ENCODE results near the gene CCDC110.
A peak's percentile ranks its signal among the peaks of the same experiment; 100 is the strongest.

Gene CCDC110

DNA sequence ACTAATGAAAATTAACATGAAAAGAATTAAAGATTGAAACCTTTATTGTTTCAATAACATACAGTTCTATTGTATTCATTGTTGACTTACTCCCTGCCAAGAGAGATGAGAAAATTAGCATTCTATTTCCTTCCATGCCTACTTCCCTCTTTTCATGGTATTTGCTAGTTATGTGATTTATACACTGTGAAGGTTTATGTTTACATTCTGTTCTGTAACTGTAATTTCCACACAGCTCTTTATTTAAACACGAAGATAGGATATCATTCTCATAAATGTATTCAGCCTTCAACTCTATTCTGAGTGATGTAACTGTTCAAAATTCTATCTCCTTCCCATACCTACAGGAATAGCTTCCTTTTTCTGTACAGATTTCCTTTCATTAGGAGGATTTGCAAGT lies 6.6 kb downstream of the CCDC110 start:
- Histone ChIP-seq H3K4me1 (ENCODE audit: insufficient read depth, low read length) (peaks cover 14% of the 10 kb centered on the region), H3K9ac (ENCODE audit: low read depth, low read length) (no peak overlapping the region), H3K36me3 (ENCODE audit: insufficient read depth, low read length) (no peaks in the 10 kb centered on the region), H3K9me3 (ENCODE audit: control insufficient read depth, insufficient read depth, low read length) (no peaks in the 10 kb centered on the region)

DNA sequence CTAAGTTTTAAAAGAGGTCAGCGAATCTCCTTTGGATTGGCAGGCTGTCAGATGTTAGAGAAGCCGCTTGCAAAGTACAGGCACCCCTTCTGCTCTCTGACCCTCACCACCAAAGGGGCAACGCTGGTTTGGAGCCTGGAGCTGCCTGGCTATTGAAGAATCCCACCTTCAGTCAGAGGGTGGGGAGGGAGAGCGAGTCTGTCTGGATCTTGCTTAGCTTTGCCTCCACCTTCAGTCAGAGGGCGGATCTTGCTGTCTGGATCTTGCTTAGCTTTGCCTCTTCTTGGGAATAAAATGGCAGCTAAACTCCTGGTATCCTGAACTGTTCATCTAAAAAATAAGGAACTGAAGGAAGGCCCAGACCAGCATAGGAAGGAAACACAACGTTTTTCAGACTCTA lies 7.3 kb downstream of the CCDC110 start:
- no peak overlapping the region for H3K9ac ChIP-seq (ENCODE audit: low read depth, low read length)
- no peaks in the 10 kb centered on the region for H3K9me3 ChIP-seq (ENCODE audit: control insufficient read depth, insufficient read depth, low read length)
- peaks cover 9% of the 10 kb centered on the region for H3K4me1 ChIP-seq (ENCODE audit: insufficient read depth, low read length)
- no peaks in the 10 kb centered on the region for H3K36me3 ChIP-seq (ENCODE audit: insufficient read depth, low read length)

DNA sequence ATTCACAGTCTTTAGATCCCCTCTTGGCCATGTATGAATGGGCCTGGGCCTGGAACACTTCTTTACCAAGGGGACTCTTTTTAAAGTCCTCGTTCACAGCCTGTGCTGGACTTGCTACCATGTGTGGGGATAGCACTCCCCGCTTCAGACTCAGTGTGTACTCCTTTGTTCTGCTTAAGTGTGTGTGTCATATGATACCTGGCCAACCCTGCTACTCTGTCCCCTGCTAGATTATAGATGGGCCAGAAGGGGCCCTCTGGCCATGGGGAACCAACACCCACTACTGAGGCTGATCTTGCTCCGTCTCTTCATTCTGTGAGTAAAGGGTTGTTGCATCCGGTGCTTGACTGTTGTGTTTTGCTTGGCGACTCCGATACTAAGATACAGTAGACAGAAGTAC lies 8.0 kb downstream of the CCDC110 start:
- H3K9me3 ChIP-seq (ENCODE audit: control insufficient read depth, insufficient read depth, low read length), result no peaks in the 10 kb centered on the region
- H3K9ac ChIP-seq (ENCODE audit: low read depth, low read length), result no peak overlapping the region
- H3K36me3 ChIP-seq (ENCODE audit: insufficient read depth, low read length), result no peaks in the 10 kb centered on the region
- peaks cover 9% of the 10 kb centered on the region for H3K4me1 ChIP-seq (ENCODE audit: insufficient read depth, low read length)

DNA sequence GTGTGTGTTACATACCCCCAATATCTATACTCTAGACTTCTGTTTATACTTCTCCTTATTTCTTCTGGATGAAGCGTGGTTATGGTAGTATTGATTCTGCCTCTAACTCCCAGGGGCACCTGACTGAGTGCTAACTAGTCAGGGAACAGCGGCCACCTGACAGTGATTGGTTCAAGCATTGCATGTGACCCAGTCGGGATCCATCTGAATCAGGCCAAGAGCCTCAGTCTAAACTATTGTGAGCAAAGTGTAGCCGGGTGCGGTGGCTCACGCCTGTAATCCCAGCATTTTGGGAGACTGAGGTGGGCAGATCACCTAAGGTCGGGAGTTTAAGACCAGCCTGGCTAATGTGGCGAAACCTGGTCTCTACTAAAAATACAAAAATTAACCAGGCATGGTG lies 10.0 kb downstream of the CCDC110 start:
- Histone ChIP-seq H3K36me3 (ENCODE audit: insufficient read depth, low read length) (no peaks in the 10 kb centered on the region), H3K4me1 (ENCODE audit: insufficient read depth, low read length) (peaks cover 15% of the 10 kb centered on the region)

DNA sequence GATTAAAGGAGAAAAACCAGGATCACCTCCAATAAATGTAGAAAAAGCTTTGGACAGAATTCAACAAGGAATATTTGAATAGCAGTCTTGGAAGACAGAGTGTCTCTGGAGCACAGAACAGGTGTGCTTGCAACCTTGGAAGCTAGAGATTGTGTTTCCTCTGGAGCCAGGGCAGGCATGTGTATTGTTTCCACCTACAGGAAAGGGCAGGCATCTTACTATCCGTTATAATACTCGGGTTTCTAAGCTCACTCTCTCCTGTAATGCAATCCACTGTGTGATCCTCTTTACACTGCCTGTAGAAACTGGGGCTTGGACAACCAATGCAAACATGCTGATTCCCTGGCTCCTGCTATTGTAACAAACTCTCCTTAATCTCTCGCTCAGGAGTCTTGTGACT lies 14.4 kb downstream of the CCDC110 start:
- Histone ChIP-seq H3K9ac (ENCODE audit: low read depth, low read length) (no peak overlapping the region), H3K4me1 (ENCODE audit: insufficient read depth, low read length) (peaks cover 6% of the 10 kb centered on the region; the same call in 1 of the 2 replicates), H3K9me3 (ENCODE audit: control insufficient read depth, insufficient read depth, low read length) (no peaks in the 10 kb centered on the region), H3K36me3 (ENCODE audit: insufficient read depth, low read length) (no peaks in the 10 kb centered on the region)

More for the DNA sequence above, 10.0 kb downstream of the CCDC110 start:
- H3K9ac ChIP-seq (ENCODE audit: low read depth, low read length), result no peak overlapping the region
- no peaks in the 10 kb centered on the region for H3K9me3 ChIP-seq (ENCODE audit: control insufficient read depth, insufficient read depth, low read length)

- no peak overlapping the region for H3K9ac ChIP-seq (ENCODE audit: low read depth, low read length)
- no peaks in the 10 kb centered on the region for H3K36me3 ChIP-seq (ENCODE audit: insufficient read depth, low read length)
- H3K4me1 ChIP-seq (ENCODE audit: insufficient read depth, low read length), result peaks cover 6% of the 10 kb centered on the region; the same call in 1 of the 2 replicates
- H3K9me3 ChIP-seq (ENCODE audit: control insufficient read depth, insufficient read depth, low read length), result no peaks in the 10 kb centered on the region
Observed at GRCh38 chr4:185456131-185456530, 15.4 kb downstream of the CCDC110 start.

GRCh38 chr4:185445209-185445608 lies 26.3 kb downstream of the CCDC110 start:
- Histone ChIP-seq H3K36me3 (ENCODE audit: insufficient read depth, low read length) (no peaks in the 10 kb centered on the region), H3K9me3 (ENCODE audit: control insufficient read depth, insufficient read depth, low read length) (no peaks in the 10 kb centered on the region), H3K4me1 (ENCODE audit: insufficient read depth, low read length) (no peaks in the 10 kb centered on the region), H3K9ac (ENCODE audit: low read depth, low read length) (no peak overlapping the region)

- Histone ChIP-seq H3K4me1 (ENCODE audit: insufficient read depth, low read length) (no peaks in the 10 kb centered on the region), H3K36me3 (ENCODE audit: insufficient read depth, low read length) (no peaks in the 10 kb centered on the region), H3K9ac (ENCODE audit: low read depth, low read length) (no peak overlapping the region), H3K9me3 (ENCODE audit: control insufficient read depth, insufficient read depth, low read length) (no peaks in the 10 kb centered on the region)
Observed at GRCh38 chr4:185441479-185441878, 30.1 kb downstream of the CCDC110 start.

DNA sequence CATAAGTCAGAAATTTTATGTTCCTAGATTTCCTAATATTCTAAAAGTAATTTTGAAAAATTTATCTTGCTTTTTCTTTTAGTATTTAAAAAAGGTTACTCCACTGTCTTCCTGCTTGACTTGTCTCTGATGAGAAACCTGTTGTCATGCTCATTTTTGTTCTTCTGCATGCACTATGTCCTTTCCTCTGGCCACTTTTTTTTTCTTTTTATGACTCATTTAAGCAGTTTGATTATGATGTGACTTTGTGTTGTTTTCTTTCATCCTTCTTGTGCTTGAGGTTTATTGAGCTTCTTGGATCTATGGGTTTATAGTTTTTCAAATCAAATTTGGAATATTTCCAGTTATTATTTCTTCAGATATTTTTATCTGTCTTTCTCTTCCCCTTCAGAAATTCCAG lies 33.7 kb downstream of the CCDC110 start:
- no peaks in the 10 kb centered on the region for H3K9me3 ChIP-seq (ENCODE audit: control insufficient read depth, insufficient read depth, low read length)
- H3K9ac ChIP-seq (ENCODE audit: low read depth, low read length), result no peak overlapping the region
- no peaks in the 10 kb centered on the region for H3K4me1 ChIP-seq (ENCODE audit: insufficient read depth, low read length)
- H3K36me3 ChIP-seq (ENCODE audit: insufficient read depth, low read length), result no peaks in the 10 kb centered on the region

GRCh38 chr4:185435466-185435865 lies 36.1 kb downstream of the CCDC110 start:
- H3K9ac ChIP-seq (ENCODE audit: low read depth, low read length), result no peak overlapping the region
- no peaks in the 10 kb centered on the region for H3K9me3 ChIP-seq (ENCODE audit: control insufficient read depth, insufficient read depth, low read length)
- H3K36me3 ChIP-seq (ENCODE audit: insufficient read depth, low read length), result no peaks in the 10 kb centered on the region
- no peaks in the 10 kb centered on the region for H3K4me1 ChIP-seq (ENCODE audit: insufficient read depth, low read length)

DNA sequence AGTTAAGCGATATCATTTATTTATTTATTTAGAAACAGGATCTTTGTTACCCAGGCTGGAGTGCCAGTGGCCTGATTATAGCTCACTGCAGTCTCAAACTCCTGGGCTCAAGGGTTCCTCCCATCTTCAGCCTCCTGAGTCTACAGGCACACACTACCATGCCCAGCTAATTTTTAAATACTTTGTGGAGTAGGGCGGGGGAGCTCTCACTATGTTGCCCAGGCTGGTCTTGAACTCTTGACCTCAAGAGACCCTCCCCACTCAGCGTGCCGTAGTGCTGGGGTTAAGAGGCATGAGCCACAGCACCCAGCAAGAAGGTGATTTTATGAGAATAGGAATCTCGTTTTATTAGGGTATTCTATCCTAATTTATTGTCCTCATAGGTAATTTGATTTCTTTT lies 41.9 kb downstream of the CCDC110 start:
- no peaks in the 10 kb centered on the region for H3K9me3 ChIP-seq (ENCODE audit: control insufficient read depth, insufficient read depth, low read length)
- H3K4me1 ChIP-seq (ENCODE audit: insufficient read depth, low read length), result no peaks in the 10 kb centered on the region
- no peak overlapping the region for H3K9ac ChIP-seq (ENCODE audit: low read depth, low read length)
- no peaks in the 10 kb centered on the region for H3K36me3 ChIP-seq (ENCODE audit: insufficient read depth, low read length)

DNA sequence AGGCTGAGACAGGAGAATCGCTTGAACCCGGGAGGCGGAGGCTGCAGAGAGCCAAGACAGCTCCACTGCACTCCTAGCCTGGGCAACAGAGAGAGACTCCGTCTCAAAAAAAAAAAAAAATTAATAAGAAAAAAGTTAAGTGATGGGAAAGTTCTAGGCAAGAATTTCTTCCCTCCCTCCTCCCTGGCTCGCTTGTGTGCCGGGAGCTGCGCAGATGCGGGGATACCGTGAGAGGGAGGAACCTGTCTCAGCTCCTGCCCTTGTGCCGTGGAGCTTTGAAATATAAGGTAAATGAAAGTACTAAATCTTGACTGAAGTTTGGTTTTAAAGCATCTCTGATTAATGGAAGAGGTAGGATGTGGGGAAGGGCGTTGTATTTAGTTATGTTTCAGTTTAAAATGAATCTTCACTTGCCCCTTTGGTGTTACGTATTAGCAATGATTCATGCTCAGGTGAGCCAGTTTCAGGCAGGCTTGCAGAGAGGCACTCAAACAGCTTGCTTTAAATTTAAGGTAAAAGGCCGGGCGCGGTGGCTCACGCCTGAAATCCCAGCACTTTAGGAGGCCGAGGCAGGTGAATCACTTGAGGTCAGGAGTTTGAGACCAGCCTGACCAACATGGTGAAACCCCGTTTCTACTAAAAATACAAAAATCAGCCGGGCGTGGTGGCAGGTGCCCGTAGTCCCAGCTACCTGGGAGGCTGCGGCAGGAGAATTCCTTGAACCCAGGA lies 44.4 kb downstream of the CCDC110 start:
- H3K9me3 ChIP-seq (ENCODE audit: control insufficient read depth, insufficient read depth, low read length), result no peaks in the 10 kb centered on the region
- H3K36me3 ChIP-seq (ENCODE audit: insufficient read depth, low read length), result no peaks in the 10 kb centered on the region
- H3K9ac ChIP-seq (ENCODE audit: low read depth, low read length), result no peak overlapping the region
- no peaks in the 10 kb centered on the region for H3K4me1 ChIP-seq (ENCODE audit: insufficient read depth, low read length)

- Histone ChIP-seq H3K4me1 (ENCODE audit: insufficient read depth, low read length) (no peaks in the 10 kb centered on the region), H3K9ac (ENCODE audit: low read depth, low read length) (peak within 1 kb of the TSS; percentile 88), H3K36me3 (ENCODE audit: insufficient read depth, low read length) (no peaks in the 10 kb centered on the region), H3K9me3 (ENCODE audit: control insufficient read depth, insufficient read depth, low read length) (no peaks in the 10 kb centered on the region)
Observed at GRCh38 chr4:185425647-185426352, 45.7 kb downstream of the CCDC110 start, which contains the start of gene UFSP2. UFSP2 (minus strand) TSS chr4:185425964; CDS start chr4:185425868, 96 bp downstream.

GRCh38 chr4:185424905-185425646 lies 46.5 kb downstream of the CCDC110 start:
- peak overlapping the region; percentile 88 for H3K9ac ChIP-seq (ENCODE audit: low read depth, low read length)
- no peaks in the 10 kb centered on the region for H3K36me3 ChIP-seq (ENCODE audit: insufficient read depth, low read length)
- no peaks in the 10 kb centered on the region for H3K4me1 ChIP-seq (ENCODE audit: insufficient read depth, low read length)
- no peaks in the 10 kb centered on the region for H3K9me3 ChIP-seq (ENCODE audit: control insufficient read depth, insufficient read depth, low read length)
